Neural cell (in vitro differentiated cells): ENCODE results near the gene PNLIPRP2. TPM values are rescaled to one million over a fixed set of nuclear protein-coding genes. Genes with fewer than 3 reads are reported as not detected.

ENCODE experiments used
- H2AFZ ChIP-seq: fragments of 200-600, 300-800 bp; sonication (generic), shearing (Covaris generic); 2 replicates; pipeline ENCODE4 v1.6.0; 2014; ENCODE audit warnings: low read depth, mild to moderate bottlenecking, antibody characterized with exemption, low read length, moderate library complexity
- H3F3A ChIP-seq: fragments of 200-600 bp; shearing (Covaris generic); 2 replicates; pipeline ENCODE4 v1.6.1; 2016; ENCODE audit warnings: mild to moderate bottlenecking, moderate library complexity, mixed read lengths, antibody characterized with exemption, low read length; ENCODE audit not compliant: insufficient read depth, poor library complexity, severe bottlenecking
- H3K27ac ChIP-seq: fragments of 200-600, 300-800 bp; sonication (generic), shearing (Covaris generic); 2 replicates; pipeline ENCODE4 v1.5.1; 2014; ENCODE audit warnings: mild to moderate bottlenecking, low read length, moderate library complexity
- H3K27me3 ChIP-seq: fragments of 300-800, 200-600 bp; sonication (generic), shearing (Covaris generic); 2 replicates; pipeline ENCODE4 v1.6.0; 2014; ENCODE audit warnings: mild to moderate bottlenecking, low read depth, low read length, moderate library complexity; ENCODE audit not compliant: insufficient read depth
- H3K36me3 ChIP-seq: fragments of 300-800, 200-600 bp; sonication (generic), shearing (Covaris generic); 2 replicates; pipeline ENCODE4 v1.5.1; 2014; ENCODE audit warnings: mild to moderate bottlenecking, antibody characterized with exemption, low read length, moderate library complexity; ENCODE audit not compliant: insufficient read depth
- H3K4me2 ChIP-seq: fragments of 300-800, 200-600 bp; sonication (generic), shearing (Covaris generic); 2 replicates; pipeline ENCODE4 v1.6.0; 2014; ENCODE audit warnings: mild to moderate bottlenecking, low read length
- H3K4me3 ChIP-seq: fragments of 300-800, 200-600 bp; sonication (generic), shearing (Covaris generic); 2 replicates; pipeline ENCODE4 v1.5.1; 2014; ENCODE audit warnings: mild to moderate bottlenecking, low read length, moderate library complexity
- H3K79me2 ChIP-seq: fragments of 200-600 bp; shearing (Covaris generic); replicated peaks from 2 replicates; pipeline ENCODE4 v1.6.0; 2014; ENCODE audit warnings: mild to moderate bottlenecking, low read length, moderate library complexity; ENCODE audit not compliant: insufficient read depth
- H3K9ac ChIP-seq: fragments of 300-800, 200-600 bp; sonication (generic), shearing (Covaris generic); 2 replicates; pipeline ENCODE4 v1.6.1; 2016; ENCODE audit warnings: mild to moderate bottlenecking, low read length, mixed read lengths
- H3K9me2 ChIP-seq: fragments of 200-600 bp; shearing (Covaris generic); 2 replicates; pipeline ENCODE4 v1.6.1; 2016; ENCODE audit warnings: mild to moderate bottlenecking, low read length, mixed read lengths; ENCODE audit not compliant: insufficient read depth
- H3K9me3 ChIP-seq: fragments of 200-600, 300-800 bp; sonication (generic), shearing (Covaris generic); 2 replicates; pipeline ENCODE4 v1.6.1; 2016; ENCODE audit warnings: mild to moderate bottlenecking, mixed run types, low read length, moderate library complexity, mixed read lengths
- H4K20me1 ChIP-seq: fragments of 200-600 bp; shearing (Covaris generic); 2 replicates; pipeline ENCODE4 v1.6.1; 2016; ENCODE audit warnings: mild to moderate bottlenecking, mixed run types; ENCODE audit not compliant: insufficient read depth
- CTCF ChIP-seq: fragments of 450-650 bp; IDR thresholded peaks from 2 replicates; pipeline ENCODE4 v1.5.1; 2014; ENCODE audit warnings: antibody characterized with exemption, mild to moderate bottlenecking, moderate library complexity; ENCODE audit not compliant: poor library complexity, severe bottlenecking
- EP300 ChIP-seq: fragments of 450-650 bp; conservative IDR thresholded peaks from 2 replicates; pipeline ENCODE4 v1.6.1; 2014; ENCODE audit warnings: antibody characterized with exemption, mild to moderate bottlenecking, moderate library complexity; ENCODE audit not compliant: poor library complexity, severe bottlenecking
- EZH2 ChIP-seq: fragments of 200-600, 300-800 bp; shearing (Covaris generic), sonication (generic); IDR thresholded peaks from 2 replicates; pipeline ENCODE4 v1.6.1; 2014; ENCODE audit warnings: antibody characterized with exemption, low read length, borderline replicate concordance, mild to moderate bottlenecking; ENCODE audit not compliant: insufficient read depth, poor library complexity, severe bottlenecking
- MXI1 ChIP-seq: fragments of 450-650 bp; conservative IDR thresholded peaks from 2 replicates; pipeline ENCODE4 v1.6.1; 2014; ENCODE audit warnings: antibody characterized with exemption, mild to moderate bottlenecking; ENCODE audit not compliant: poor library complexity, severe bottlenecking
- POLR2AphosphoS5 ChIP-seq: IDR thresholded peaks from 2 replicates; pipeline ENCODE4 v1.6.1; 2012
- RAD21 ChIP-seq: fragments of 450-650 bp; conservative IDR thresholded peaks from 2 replicates; pipeline ENCODE4 v1.6.1; 2014; ENCODE audit warnings: antibody characterized with exemption, mild to moderate bottlenecking, moderate library complexity
- REST ChIP-seq: IDR thresholded peaks from 2 replicates; pipeline ENCODE4 v1.6.1; 2012; ENCODE audit warnings: borderline replicate concordance
- SMC3 ChIP-seq: fragments of 450-650 bp; conservative IDR thresholded peaks from 2 replicates; pipeline ENCODE4 v1.6.1; 2014; ENCODE audit warnings: antibody characterized with exemption, mild to moderate bottlenecking, moderate library complexity; ENCODE audit not compliant: poor library complexity
- TAF1 ChIP-seq: IDR thresholded peaks from 2 replicates; pipeline ENCODE4 v1.6.1; 2012; ENCODE audit warnings: low read depth
- polyA plus RNA-seq: library from polyadenylated mRNA; depleted of rRNA; stranded (reverse); fragments of >200 nt; gene quantifications from 2 replicates; pipeline ENCODE4 v1.2.3, GENCODE V29; 2014

Gene PNLIPRP2
- polyA plus RNA-seq, 1 donor from 2014 or later = not detected

- no peak overlapping the region for H3K4me2 ChIP-seq
- H2AFZ ChIP-seq = no peak overlapping the region
- peaks cover 6% of the 10 kb centered on the region for H3K27me3 ChIP-seq
- no peaks in the 10 kb centered on the region for H3K9me2 ChIP-seq
- H3F3A ChIP-seq = no peaks in the 10 kb centered on the region
- H3K79me2 ChIP-seq = no peaks in the 10 kb centered on the region
- H4K20me1 ChIP-seq = no peaks in the 10 kb centered on the region
- no peaks in the 10 kb centered on the region for H3K36me3 ChIP-seq
- H3K9me3 ChIP-seq = no peaks in the 10 kb centered on the region
- H3K27ac ChIP-seq = no peak overlapping the region
- no peak for TF ChIP-seq TAF1
- H3K9ac ChIP-seq = no peak overlapping the region
- H3K4me3 ChIP-seq = no peak overlapping the region
Measured at GRCh38 chr10:116674901-116675423, 54.2 kb downstream of the PNLIPRP2 start.

GRCh38 chr10:116676118-116676517 lies 55.4 kb downstream of the PNLIPRP2 start:
- Histone ChIP-seq H3K4me2 (no peak overlapping the region), H3F3A (no peaks in the 10 kb centered on the region)

DNA sequence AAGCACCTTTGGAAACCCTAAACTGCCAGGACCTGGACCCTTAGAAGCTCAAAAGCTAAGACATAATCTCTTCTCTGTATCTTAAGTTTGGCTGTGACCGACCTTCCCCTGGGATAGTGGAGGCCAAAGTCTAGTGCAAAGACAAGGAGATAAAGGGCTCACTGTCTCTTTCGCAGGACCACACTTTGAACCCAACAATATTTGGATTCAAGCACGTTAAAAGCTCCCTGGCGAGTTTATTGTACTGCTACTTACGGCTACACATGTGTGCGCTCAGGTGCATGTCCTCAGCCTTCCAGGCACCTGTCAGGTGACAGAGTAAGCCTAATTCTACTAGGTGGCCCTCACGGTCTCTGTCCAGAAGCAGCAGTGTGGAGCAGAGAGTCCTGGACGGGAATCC lies 55.9 kb downstream of the PNLIPRP2 start:
- H3K36me3 ChIP-seq = no peaks in the 10 kb centered on the region
- H3K27me3 ChIP-seq = no peaks in the 10 kb centered on the region
- H4K20me1 ChIP-seq = no peaks in the 10 kb centered on the region

More at GRCh38 chr10:116676118-116676517, 55.4 kb downstream of the PNLIPRP2 start:
- TF ChIP-seq SMC3 (no peak), CTCF (no peak), RAD21 (no peak)
- no peaks in the 10 kb centered on the region for H3K9me2 ChIP-seq
- H3K79me2 ChIP-seq = no peaks in the 10 kb centered on the region
- H3K9me3 ChIP-seq = no peaks in the 10 kb centered on the region
- H2AFZ ChIP-seq = no peak overlapping the region
- no peak overlapping the region for H3K4me3 ChIP-seq
- H3K27ac ChIP-seq = no peak overlapping the region
- no peaks in the 10 kb centered on the region for H3K27me3 ChIP-seq
- H3K36me3 ChIP-seq = no peaks in the 10 kb centered on the region
- no peaks in the 10 kb centered on the region for H4K20me1 ChIP-seq
- no peak overlapping the region for H3K9ac ChIP-seq

More for the DNA sequence above, 55.9 kb downstream of the PNLIPRP2 start:
- H3F3A ChIP-seq = no peaks in the 10 kb centered on the region
- H3K79me2 ChIP-seq = no peaks in the 10 kb centered on the region
- no peaks in the 10 kb centered on the region for H3K9me3 ChIP-seq
- H3K9ac ChIP-seq = no peak overlapping the region
- H3K9me2 ChIP-seq = no peaks in the 10 kb centered on the region
- H3K4me3 ChIP-seq = no peak overlapping the region
- no peak overlapping the region for H3K4me2 ChIP-seq
- TF ChIP-seq EZH2 (no peak), TAF1 (no peak), CTCF (no peak), MXI1 (no peak), POLR2AphosphoS5 (no peak), EP300 (no peak), RAD21 (no peak), REST (no peak), SMC3 (no peak)
- no peak overlapping the region for H3K27ac ChIP-seq
- H2AFZ ChIP-seq = no peak overlapping the region
